ENCODE measurements around the gene SLC5A2. TPM values are rescaled to one million over a fixed set of nuclear protein-coding genes. Genes with fewer than 3 reads are reported as not detected.
"Not testable (repeated sequence)": the region's sequence is repeated elsewhere in the genome, so short reads cannot be mapped to it uniquely, and the experiment has no call there.

SLC5A2 gene
- total RNA-seq, 1 donor from 2014 or later, result under 0.01 TPM

DNA sequence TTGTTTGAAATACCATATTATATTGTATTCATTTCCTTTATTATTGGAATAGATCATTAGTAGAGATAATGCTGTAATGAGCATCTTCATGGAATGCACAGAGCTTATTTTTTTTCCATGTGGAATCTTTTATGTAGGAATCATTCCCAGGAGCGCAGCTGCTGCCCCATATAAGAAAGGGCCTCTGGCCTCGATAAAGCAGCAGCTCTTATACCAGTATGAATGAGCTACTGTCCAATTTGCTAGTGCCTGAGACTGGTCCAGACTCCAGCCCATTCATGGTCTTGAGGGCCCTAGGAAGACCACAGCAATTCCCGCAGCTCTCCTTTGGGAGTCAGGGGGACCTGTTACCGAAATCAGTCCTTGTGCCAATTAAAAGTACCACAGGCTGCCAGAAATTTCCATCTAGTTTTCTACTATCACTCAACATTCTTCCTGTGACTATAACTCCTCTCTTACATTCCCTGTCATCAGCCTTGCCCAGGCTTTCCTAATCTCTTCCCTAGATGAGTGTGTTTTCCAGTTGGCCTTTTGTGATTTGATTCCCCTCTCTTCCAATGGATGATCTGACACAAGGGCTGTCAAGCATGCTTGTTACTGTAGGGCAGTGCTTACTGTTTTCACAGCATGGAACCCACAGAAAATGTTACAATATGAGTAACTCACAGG lies 42.3 kb upstream of the SLC5A2 start:
- DNase-seq (ENCODE audit: low read depth) (no peak), FAIRE-seq (no peak)
- Histone ChIP-seq H3K36me3 (ENCODE audit: control insufficient read depth, insufficient read depth, low read length) (no peaks in the 10 kb centered on the region), H3K4me3 (ENCODE audit: low read depth, low read length) (no peak overlapping the region), H3K27me3 (ENCODE audit: control insufficient read depth, insufficient read depth, low read length) (no peaks in the 10 kb centered on the region)
- no peak for TF ChIP-seq CTCF (IDR thresholded peaks at IDR 0.05; ENCODE audit: insufficient read depth, low read length, severe bottlenecking)

- Histone ChIP-seq H3K27me3 (ENCODE audit: control insufficient read depth, insufficient read depth, low read length) (no peaks in the 10 kb centered on the region), H3K4me3 (ENCODE audit: low read depth, low read length) (no peak overlapping the region), H3K36me3 (ENCODE audit: control insufficient read depth, insufficient read depth, low read length) (no peaks in the 10 kb centered on the region)
- no peak for TF ChIP-seq CTCF (IDR thresholded peaks at IDR 0.05; ENCODE audit: insufficient read depth, low read length, severe bottlenecking)
- no peak for DNase-seq (ENCODE audit: low read depth)
- no peak for FAIRE-seq
Measured at GRCh38 chr16:31441956-31442355, 41.0 kb upstream of the SLC5A2 start.

GRCh38 chr16:31445931-31446330 lies 37.0 kb upstream of the SLC5A2 start:
- not testable (repeated sequence) for H3K36me3 ChIP-seq (ENCODE audit: control insufficient read depth, insufficient read depth, low read length)

DNA sequence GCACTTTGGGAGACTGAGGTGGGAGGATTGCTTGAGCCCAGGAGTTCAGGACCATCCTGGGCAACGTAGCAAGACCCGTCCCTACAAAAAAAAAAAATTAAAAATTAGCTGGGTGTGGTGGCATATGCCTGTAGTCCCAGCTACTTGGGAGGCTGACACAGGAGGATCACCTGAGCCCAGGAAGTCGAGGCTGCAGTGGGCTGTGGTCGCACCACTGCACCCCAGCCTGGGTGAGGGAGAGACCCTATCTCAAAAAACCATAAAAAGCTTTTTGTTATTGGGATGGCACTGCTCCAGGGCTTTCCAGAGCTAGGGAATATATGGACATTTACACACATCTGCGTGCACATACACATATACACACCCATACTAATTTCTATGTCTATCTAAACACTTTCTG lies 31.7 kb upstream of the SLC5A2 start:
- FAIRE-seq (no peak), DNase-seq (ENCODE audit: low read depth) (no peak)
- H3K4me3 ChIP-seq (ENCODE audit: low read depth, low read length), result no peak overlapping the region

More at GRCh38 chr16:31445931-31446330, 37.0 kb upstream of the SLC5A2 start:
- DNase-seq (ENCODE audit: low read depth); FAIRE-seq; H3K27me3 ChIP-seq (ENCODE audit: control insufficient read depth, insufficient read depth, low read length); H3K4me3 ChIP-seq (ENCODE audit: low read depth, low read length): not testable (repeated sequence)

DNA sequence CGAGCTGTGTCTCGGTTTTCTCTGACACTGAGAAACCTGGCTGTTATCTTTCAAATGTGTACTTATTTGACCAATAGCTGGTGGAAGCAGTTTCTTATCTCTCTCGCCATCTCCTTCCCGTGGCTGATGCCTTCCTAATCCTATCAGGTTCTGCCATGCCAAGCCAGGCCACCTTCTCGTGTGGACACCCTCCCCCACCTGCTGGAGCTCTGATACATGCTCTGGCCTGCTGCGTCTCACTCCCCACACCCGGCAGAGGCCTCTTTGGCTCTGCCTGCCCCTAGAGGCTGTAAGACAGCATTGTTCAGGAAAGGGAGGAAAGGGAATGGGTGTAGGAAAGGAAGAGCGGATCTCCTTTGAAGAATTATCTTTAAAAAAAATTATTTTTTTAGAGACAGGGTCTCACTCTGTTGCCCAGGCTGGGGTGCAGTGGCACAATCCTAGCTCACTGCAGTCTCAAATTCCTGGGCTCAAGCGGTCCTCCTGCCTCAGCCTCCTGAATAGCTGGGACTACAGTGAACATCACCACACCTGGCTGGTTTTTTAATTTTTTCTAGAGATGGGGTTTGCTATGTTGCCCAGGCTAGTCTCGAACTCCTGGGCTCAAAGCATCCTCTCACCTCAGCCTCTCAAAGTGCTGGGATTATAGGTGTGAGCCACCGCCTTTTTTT lies 31.1 kb upstream of the SLC5A2 start:
- Histone ChIP-seq H3K4me3 (ENCODE audit: low read depth, low read length) (no peak overlapping the region), H3K36me3 (ENCODE audit: control insufficient read depth, insufficient read depth, low read length) (peaks cover 2% of the 10 kb centered on the region), H3K27me3 (ENCODE audit: control insufficient read depth, insufficient read depth, low read length) (no peaks in the 10 kb centered on the region)
- FAIRE-seq (no peak), DNase-seq (ENCODE audit: low read depth) (peak; percentile 78)
- TF ChIP-seq CTCF (IDR thresholded peaks at IDR 0.05; ENCODE audit: insufficient read depth, low read length, severe bottlenecking), result peak; percentile 74

More for the DNA sequence above, 31.7 kb upstream of the SLC5A2 start:
- H3K27me3 ChIP-seq (ENCODE audit: control insufficient read depth, insufficient read depth, low read length), result no peaks in the 10 kb centered on the region
- no peak for TF ChIP-seq CTCF (IDR thresholded peaks at IDR 0.05; ENCODE audit: insufficient read depth, low read length, severe bottlenecking)
- H3K36me3 ChIP-seq (ENCODE audit: control insufficient read depth, insufficient read depth, low read length), result peaks cover 2% of the 10 kb centered on the region

- no peak for FAIRE-seq
Measured at GRCh38 chr16:31452631-31453106, 30.3 kb upstream of the SLC5A2 start.

More at GRCh38 chr16:31452631-31453106, 30.3 kb upstream of the SLC5A2 start:
- Histone ChIP-seq H3K27me3 (ENCODE audit: control insufficient read depth, insufficient read depth, low read length) (no peaks in the 10 kb centered on the region), H3K36me3 (ENCODE audit: control insufficient read depth, insufficient read depth, low read length) (peaks cover 2% of the 10 kb centered on the region), H3K4me3 (ENCODE audit: low read depth, low read length) (no peak overlapping the region)
- DNase-seq (ENCODE audit: low read depth), result peak; percentile 92
- TF ChIP-seq CTCF (IDR thresholded peaks at IDR 0.05; ENCODE audit: insufficient read depth, low read length, severe bottlenecking), result no peak
